PC-3 (cell line): ENCODE data around the gene ARNT2. TPM values are rescaled to one million over a fixed set of nuclear protein-coding genes. Genes with fewer than 3 reads are reported as not detected.

ENCODE experiments used
- ATAC-seq: fragments of 200-7000 bp; cut with Tn5 transposase; 2 replicates; pipeline ENCODE4 v1.9.1; 2020; ENCODE audit warnings: mild to moderate bottlenecking, moderate library complexity
- BruUV-seq: library from RNA; stranded (reverse); fragments of 400-500 nt; replicated peaks from 2 replicates; lab custom pipeline; 2021; lab: Mats Ljungman, UMichigan
- CTCF ChIA-PET: fragments of 300-600 bp; sonication (Branson Sonifier 250); formaldehyde crosslinking; loops from one replicate; lab custom pipeline; 2022; ENCODE audit warnings: antibody characterized with exemption; lab: Charles Lee
- POLR2A ChIA-PET: fragments of 300-600 bp; sonication (Branson Sonifier 250); formaldehyde crosslinking; loops from one replicate; lab custom pipeline; 2022; ENCODE audit warnings: antibody characterized with exemption; ENCODE audit not compliant: unreplicated experiment; lab: Charles Lee
- DNase-seq: peaks from one replicate; pipeline ENCODE4 v3.0.0-alpha.2; 2015
- H2AFZ ChIP-seq: fragments of 300-600 bp; sonication (generic); 2 replicates; pipeline ENCODE4 v1.6.0; 2016; ENCODE audit warnings: antibody characterized with exemption, low read length
- H3F3A ChIP-seq: fragments of 300-600 bp; sonication (generic); one replicate; pipeline ENCODE4 v1.6.0; 2017; ENCODE audit warnings: antibody characterized with exemption, low read length, control low read depth, mild to moderate bottlenecking; ENCODE audit not compliant: unreplicated experiment
- H3K27ac ChIP-seq: fragments of 300-600 bp; sonication (generic); 2 replicates; pipeline ENCODE4 v1.5.1; 2016; ENCODE audit warnings: mild to moderate bottlenecking, low read length
- H3K27me3 ChIP-seq: fragments of 300-600 bp; sonication (generic); 2 replicates; pipeline ENCODE4 v1.6.1; 2016; ENCODE audit warnings: low read length, mixed read lengths
- H3K36me3 ChIP-seq: fragments of 300-600 bp; sonication (generic); 2 replicates; pipeline ENCODE4 v1.6.1; 2016; ENCODE audit warnings: low read depth, mixed run types, low read length, mixed read lengths
- H3K4me1 ChIP-seq: fragments of 300-600 bp; sonication (generic); 2 replicates; pipeline ENCODE4 v1.5.1; 2016; ENCODE audit warnings: low read length; ENCODE audit not compliant: insufficient read depth
- H3K4me2 ChIP-seq: fragments of 300-600 bp; sonication (generic); 2 replicates; pipeline ENCODE4 v1.6.0; 2016; ENCODE audit warnings: low read length
- H3K4me3 ChIP-seq: fragments of 300-600 bp; sonication (generic); 2 replicates; pipeline ENCODE4 v1.5.1; 2016; ENCODE audit warnings: mild to moderate bottlenecking, low read length, mixed read lengths
- H3K79me2 ChIP-seq: fragments of 300-600 bp; sonication (generic); 2 replicates; pipeline ENCODE4 v1.6.1; 2017; ENCODE audit warnings: low read length, mixed read lengths
- H3K9ac ChIP-seq: fragments of 300-600 bp; sonication (generic); 2 replicates; pipeline ENCODE4 v1.6.0; 2016; ENCODE audit warnings: mild to moderate bottlenecking, low read length
- H3K9me2 ChIP-seq: fragments of 300-600 bp; sonication (generic); replicated peaks from 2 replicates; pipeline ENCODE4 v1.6.1; 2016; ENCODE audit warnings: mixed run types, low read length, mixed read lengths
- H3K9me3 ChIP-seq: fragments of 300-600 bp; sonication (generic); 2 replicates; pipeline ENCODE4 v1.6.1; 2016; ENCODE audit warnings: low read length, mixed read lengths
- H4K20me1 ChIP-seq: fragments of 300-600 bp; sonication (generic); 2 replicates; pipeline ENCODE4 v1.6.1; 2016; ENCODE audit warnings: low read length, mixed read lengths
- CTCF ChIP-seq: fragments of 300-600 bp; sonication (generic); conservative IDR thresholded peaks from 2 replicates; pipeline ENCODE4 v1.5.1; 2017; ENCODE audit warnings: antibody characterized with exemption, low read depth, mild to moderate bottlenecking, low read length
- EZH2 ChIP-seq: fragments of 300-600 bp; sonication (generic); IDR thresholded peaks from one replicate; pipeline ENCODE4 v1.6.1; 2017; ENCODE audit warnings: antibody characterized with exemption, mild to moderate bottlenecking, low read length; ENCODE audit not compliant: unreplicated experiment
- EZH2phosphoT487 ChIP-seq: fragments of 300-600 bp; sonication (generic); IDR thresholded peaks from 2 replicates; pipeline ENCODE4 v1.6.1; 2018; ENCODE audit warnings: mild to moderate bottlenecking, antibody characterized with exemption, low read length, borderline replicate concordance
- intact Hi-C: fragments of 100-400 bp; cut with micrococcal nuclease; formaldehyde crosslinking; loops from 2 replicates; pipeline ENCODE4 v1.9.0; 2023
- total RNA-seq: library from RNA; depleted of rRNA; stranded (reverse); fragments of >200 nt; gene quantifications from 2 replicates; pipeline ENCODE4 v1.2.3, GENCODE V29; 2014

The ARNT2 gene
- total RNA-seq, 1 experiment from 2014 or later: 0.11 TPM

GRCh38 chr15:80375968-80376891 is 28.0 kb upstream of the ARNT2 start:
- intact Hi-C loops: no loop called here
- POLR2A ChIA-PET: no interaction called here
- no peaks in the 10 kb centered on the region for H3K9me2 ChIP-seq
- no peaks in the 10 kb centered on the region for H4K20me1 ChIP-seq
- CTCF ChIA-PET: no interaction called here
- H3K4me3 ChIP-seq: no peak overlapping the region
- H3K9me3 ChIP-seq: no peaks in the 10 kb centered on the region
- ATAC-seq (no peak), DNase-seq (no peak)
- H3K36me3 ChIP-seq: no peaks in the 10 kb centered on the region
- BruUV-seq: no TSS peak
- no peak overlapping the region for H2AFZ ChIP-seq
- no peak for TF ChIP-seq CTCF
- TF ChIP-seq EZH2phosphoT487: no peak
- no peak for TF ChIP-seq EZH2
- no peak overlapping the region for H3K4me2 ChIP-seq
- H3K27me3 ChIP-seq: peaks cover 55% of the 10 kb centered on the region
- no peak overlapping the region for H3K9ac ChIP-seq
- H3F3A ChIP-seq: no peaks in the 10 kb centered on the region
- no peaks in the 10 kb centered on the region for H3K79me2 ChIP-seq
- no peak overlapping the region for H3K27ac ChIP-seq
- H3K4me1 ChIP-seq: no peaks in the 10 kb centered on the region

GRCh38 chr15:80379693-80380092 is 24.5 kb upstream of the ARNT2 start:
- no TSS peak for BruUV-seq
- ChIA-PET POLR2A (no interaction called here), CTCF (no interaction called here)
- Histone ChIP-seq H2AFZ (no peak overlapping the region), H3K27me3 (peaks cover 50% of the 10 kb centered on the region), H3K9ac (no peak overlapping the region), H4K20me1 (no peaks in the 10 kb centered on the region), H3K4me2 (no peak overlapping the region), H3K27ac (no peak overlapping the region), H3K4me1 (no peaks in the 10 kb centered on the region), H3F3A (no peaks in the 10 kb centered on the region), H3K36me3 (no peaks in the 10 kb centered on the region), H3K9me2 (no peaks in the 10 kb centered on the region), H3K79me2 (no peaks in the 10 kb centered on the region), H3K4me3 (no peak overlapping the region), H3K9me3 (no peaks in the 10 kb centered on the region)
- no peak for TF ChIP-seq EZH2
- TF ChIP-seq EZH2phosphoT487: no peak
- no peak for TF ChIP-seq CTCF
- DNase-seq (no peak), ATAC-seq (no peak)
- intact Hi-C loops: no loop called here

DNA sequence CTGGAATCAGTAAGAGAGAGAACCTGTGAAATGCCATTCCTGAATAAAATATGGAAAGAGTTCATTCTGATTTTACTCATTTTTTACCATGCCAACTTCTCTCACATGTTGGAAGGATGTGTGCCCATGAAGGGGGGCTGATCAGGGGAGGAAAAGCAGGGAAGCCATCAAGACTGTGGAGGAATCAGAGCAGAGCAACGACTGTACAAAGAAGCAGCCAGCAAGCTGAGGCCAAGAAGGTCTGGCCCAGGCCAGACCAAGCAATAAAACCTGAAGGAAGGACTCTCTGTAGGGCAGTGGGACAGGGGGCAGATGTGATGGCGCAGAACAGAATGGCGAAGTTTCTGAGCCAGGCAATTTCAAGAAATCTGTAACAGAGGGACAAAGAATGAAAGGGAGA is 24.0 kb upstream of the ARNT2 start:
- Histone ChIP-seq H4K20me1 (no peaks in the 10 kb centered on the region), H3K27me3 (peaks cover 51% of the 10 kb centered on the region), H3K4me1 (no peaks in the 10 kb centered on the region), H3F3A (no peaks in the 10 kb centered on the region), H3K4me3 (no peak overlapping the region), H3K27ac (no peak overlapping the region), H3K9ac (no peak overlapping the region), H2AFZ (no peak overlapping the region), H3K9me3 (no peaks in the 10 kb centered on the region), H3K36me3 (no peaks in the 10 kb centered on the region), H3K79me2 (no peaks in the 10 kb centered on the region), H3K9me2 (no peaks in the 10 kb centered on the region), H3K4me2 (no peak overlapping the region)
- TF ChIP-seq EZH2phosphoT487: no peak
- no peak for TF ChIP-seq CTCF
- TF ChIP-seq EZH2: no peak
- ChIA-PET CTCF (no interaction called here), POLR2A (no interaction called here)
- BruUV-seq: no TSS peak
- DNase-seq (no peak), ATAC-seq (no peak)
- intact Hi-C loops: no loop called here
